GM20431 (cell line): Measurements from ENCODE around the gene CHP1.
"Not testable (repeated sequence)": the region's sequence is repeated elsewhere in the genome, so short reads cannot be mapped to it uniquely, and the experiment has no call there.

ENCODE experiments used
- in situ Hi-C: fragments of 300-500 bp; cut with MseI, MboI; formaldehyde crosslinking; loops from one replicate; pipeline ENCODE4 v1.15.0; 2020; ENCODE audit warnings: low sequenced_read_pairs; ENCODE audit not compliant: unreplicated experiment

The CHP1 gene

GRCh38 chr15:41254560-41254959 is 23.5 kb downstream of the CHP1 start:
- in situ Hi-C loops: no loop called here

GRCh38 chr15:41256103-41256502 is 25.0 kb downstream of the CHP1 start:
- in situ Hi-C loops: no loop called here

DNA sequence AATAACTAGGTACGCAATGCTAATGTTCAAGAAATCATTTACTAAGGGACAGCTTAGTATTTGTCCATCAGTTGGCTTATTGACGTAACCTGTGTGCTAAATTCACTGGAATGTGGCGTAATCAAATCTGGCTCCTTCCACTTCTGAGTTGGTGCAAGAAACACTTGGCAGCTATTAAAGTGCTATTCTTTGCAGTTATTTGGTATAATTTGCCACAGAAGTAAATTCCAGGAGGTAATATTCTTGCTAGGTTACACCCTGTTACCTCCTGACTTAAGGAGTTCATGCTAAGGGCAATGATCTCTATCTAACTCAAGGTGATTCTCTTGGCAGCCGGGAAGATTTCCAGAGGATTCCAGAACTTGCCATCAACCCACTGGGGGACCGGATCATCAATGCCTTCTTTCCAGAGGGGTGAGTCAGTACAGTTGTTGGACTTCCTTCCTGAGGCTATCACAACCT is 25.5 kb downstream of the CHP1 start:
- in situ Hi-C loops: no loop called here

- in situ Hi-C loops: no loop called here
These were observed 27.8 kb downstream of the CHP1 start for GRCh38 chr15:41258750-41259471.

DNA sequence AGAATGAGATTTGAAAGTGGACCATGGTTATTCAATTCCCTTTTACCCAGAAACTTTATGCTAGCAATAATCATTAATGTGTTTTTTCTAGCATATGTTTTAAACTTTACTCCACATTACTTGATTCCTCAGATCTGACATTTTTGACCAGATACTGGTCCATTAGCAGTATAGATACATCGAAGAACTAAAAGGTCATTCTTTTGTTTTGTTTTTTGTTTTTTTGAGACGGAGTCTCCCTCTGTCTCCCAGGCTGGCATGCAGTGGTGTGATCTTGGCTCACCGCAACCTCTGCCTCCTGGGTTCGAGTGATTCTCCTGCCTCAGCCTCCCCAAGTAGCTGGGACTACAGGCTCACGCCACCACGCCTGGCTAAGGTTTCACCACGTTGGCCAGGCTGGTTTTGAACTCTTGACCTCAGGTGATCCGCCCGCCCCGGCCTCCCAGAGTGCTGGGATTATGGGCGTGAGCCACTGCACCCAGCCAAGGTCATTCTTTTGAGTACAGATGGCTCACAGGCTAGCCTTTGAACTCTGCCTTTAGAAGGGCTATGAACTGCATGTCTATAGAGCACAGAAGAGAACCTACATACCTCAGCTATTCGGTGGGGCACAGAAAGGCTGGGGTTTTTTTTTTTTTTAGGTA is 28.6 kb downstream of the CHP1 start:
- in situ Hi-C loops: no loop called here

- in situ Hi-C loops: not testable (repeated sequence)
These were observed 29.9 kb downstream of the CHP1 start for GRCh38 chr15:41260924-41261323.

- in situ Hi-C loops: no loop called here
These were observed 31.5 kb downstream of the CHP1 start for GRCh38 chr15:41262571-41262970.

DNA sequence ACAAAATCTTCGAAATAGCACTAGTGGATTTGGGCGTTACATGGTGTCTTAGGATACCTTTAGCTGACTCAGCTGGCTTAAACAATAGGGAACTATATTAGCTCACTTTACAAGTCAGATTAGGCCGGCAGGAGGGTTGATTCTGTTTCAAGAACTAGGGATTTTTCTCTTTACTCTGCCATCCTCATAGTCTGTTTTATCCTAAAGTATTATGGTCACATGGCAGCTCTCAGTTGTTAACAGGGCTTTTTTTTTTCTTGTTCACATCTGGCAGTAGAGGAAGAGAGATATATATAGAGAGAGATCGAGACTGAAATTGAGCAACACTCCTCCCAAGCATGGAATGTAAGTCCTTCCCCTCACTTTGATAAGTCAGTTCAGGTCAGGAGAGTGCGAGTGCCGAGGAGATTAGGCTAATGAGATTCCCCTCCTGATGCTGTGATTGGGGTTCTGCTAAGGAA is 32.9 kb downstream of the CHP1 start:
- in situ Hi-C loops: no loop called here

DNA sequence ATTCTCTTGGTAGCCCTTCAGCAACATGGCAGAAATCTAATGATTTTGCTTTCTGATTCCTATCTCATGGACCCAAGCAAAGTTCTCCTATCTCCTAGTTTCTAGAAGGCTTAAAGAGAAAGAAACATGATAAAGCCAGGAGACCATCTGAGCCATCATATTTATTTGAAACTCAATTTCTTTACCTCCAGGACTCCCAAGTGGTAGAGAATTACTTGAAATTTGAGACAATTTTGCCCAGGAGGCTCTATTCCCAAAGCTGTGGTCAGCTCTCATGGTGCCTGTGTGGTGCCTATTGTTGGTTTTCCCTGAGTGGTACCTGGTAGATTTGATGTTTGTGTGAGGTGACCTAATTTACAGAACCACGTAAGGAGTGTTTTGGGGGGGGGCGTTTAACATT is 38.8 kb downstream of the CHP1 start:
- in situ Hi-C loops: no loop called here

GRCh38 chr15:41276831-41277230 is 45.8 kb downstream of the CHP1 start:
- in situ Hi-C loops: no loop called here

DNA sequence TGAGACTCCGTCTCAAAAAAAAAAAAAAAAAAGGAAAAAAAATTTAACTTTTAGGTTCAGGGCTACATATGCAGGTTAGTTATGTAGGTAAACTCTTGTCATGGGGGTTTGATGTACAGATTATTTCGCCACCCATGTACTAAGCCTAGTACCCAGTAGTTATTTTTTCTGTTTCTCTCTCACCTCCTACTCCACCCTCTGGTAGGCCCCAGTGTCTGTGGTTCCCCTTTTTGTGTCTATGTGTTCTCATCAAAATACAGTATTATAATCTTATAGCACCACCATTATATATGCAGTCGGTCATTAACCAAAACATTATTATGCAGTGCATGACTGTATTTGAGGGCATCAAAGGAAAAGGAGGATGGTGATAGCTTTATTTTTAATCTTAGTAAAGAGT is 47.3 kb downstream of the CHP1 start:
- in situ Hi-C loops: no loop called here

GRCh38 chr15:41279535-41280283 is 48.6 kb downstream of the CHP1 start:
- in situ Hi-C loops: no loop called here

GRCh38 chr15:41281236-41281635 is 50.2 kb downstream of the CHP1 start:
- in situ Hi-C loops: no loop called here

GRCh38 chr15:41282436-41282835 is 51.4 kb downstream of the CHP1 start:
- in situ Hi-C loops: not testable (repeated sequence)

DNA sequence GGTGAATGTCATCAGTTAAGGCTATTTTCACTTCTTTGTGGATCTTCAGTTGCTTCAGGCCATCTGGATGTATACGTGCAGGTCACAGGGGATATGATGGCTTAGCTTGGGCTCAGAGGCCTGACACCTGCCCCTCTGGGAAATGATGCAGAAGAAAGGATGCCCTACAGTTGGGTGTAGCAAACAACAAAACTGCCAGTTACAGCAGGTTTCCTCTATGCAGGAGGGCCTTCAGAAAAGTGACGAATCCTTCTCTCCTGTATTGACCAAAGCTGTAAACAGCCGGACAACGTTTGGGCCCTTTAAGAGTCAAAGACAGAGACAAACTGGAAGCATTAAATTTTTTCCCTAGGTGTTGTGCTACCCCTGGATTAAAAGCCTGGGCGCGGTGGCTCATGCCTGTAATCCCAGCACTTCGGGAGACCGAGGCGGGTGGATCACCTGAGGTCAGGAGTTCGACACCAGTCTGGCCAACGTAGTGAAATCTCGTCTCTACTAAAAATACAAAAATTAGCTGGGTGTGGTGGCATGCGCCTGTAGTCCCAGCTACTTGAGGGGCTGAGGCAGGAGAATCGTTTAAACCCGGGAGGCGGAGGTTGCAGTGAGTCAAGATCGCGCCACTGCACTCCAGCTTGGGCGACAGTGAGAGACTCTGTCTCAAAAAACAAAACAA is 52.0 kb downstream of the CHP1 start:
- in situ Hi-C loops: not testable (repeated sequence)

GRCh38 chr15:41283653-41284426 is 52.8 kb downstream of the CHP1 start:
- in situ Hi-C loops: no loop called here

DNA sequence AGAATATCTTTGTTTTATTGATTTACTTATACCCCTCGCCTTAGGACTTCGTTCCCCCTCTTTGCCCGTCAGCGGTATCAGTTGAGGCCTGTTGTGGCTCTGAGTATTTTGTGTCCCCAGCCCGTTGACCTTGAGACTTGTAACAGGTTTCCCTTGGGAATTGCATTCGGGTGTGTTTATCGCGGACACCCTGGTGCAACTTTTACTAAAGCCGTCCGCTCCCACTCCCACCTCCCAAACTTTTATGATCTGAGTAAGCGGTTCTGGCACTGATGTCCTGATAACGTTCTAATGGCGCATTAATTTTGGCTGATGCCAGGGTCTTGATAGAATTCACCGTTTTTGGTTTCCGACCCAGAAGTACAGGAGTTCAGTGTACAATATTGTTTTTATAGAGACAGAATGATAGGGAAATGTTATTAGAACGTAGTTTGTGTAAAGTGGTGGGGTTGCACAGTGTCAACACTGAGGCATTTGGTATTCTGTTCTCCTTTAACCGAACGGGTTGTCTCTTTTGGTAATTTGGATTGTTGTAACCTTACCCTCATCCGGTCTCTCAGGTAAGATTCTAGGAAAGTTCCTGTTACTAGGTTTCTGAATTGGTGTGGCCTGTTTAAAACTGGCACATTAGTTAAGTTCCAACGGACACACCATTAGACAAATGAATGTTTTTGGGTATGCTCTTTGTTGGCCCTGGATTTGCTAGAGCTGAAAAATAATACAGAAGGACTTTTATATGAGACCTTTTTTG is 53.5 kb downstream of the CHP1 start:
- in situ Hi-C loops: no loop called here

- in situ Hi-C loops: no loop called here
These were observed 54.2 kb downstream of the CHP1 start for GRCh38 chr15:41285285-41285684.
